GM10266 (cell line): ENCODE data around the gene SLIT1.

Source experiments
- DNase-seq: peaks from one replicate; pipeline ENCODE4 v3.0.0; 2012; ENCODE audit errors: extremely low spot score
- CTCF ChIP-seq: IDR thresholded peaks from 2 replicates; pipeline ENCODE4 v1.5.1; 2012; ENCODE audit warnings: mild to moderate bottlenecking, low read depth; ENCODE audit not compliant: control insufficient read depth, insufficient read depth; ENCODE audit errors: missing control alignments

SLIT1 gene

GRCh38 chr10:97142834-97143233 lies 42.9 kb downstream of the SLIT1 start:
- no peak for TF ChIP-seq CTCF
- no peak for DNase-seq

- no peak for TF ChIP-seq CTCF
- DNase-seq = no peak
Observed at GRCh38 chr10:97140902-97141745, 44.6 kb downstream of the SLIT1 start.

GRCh38 chr10:97140049-97140846 lies 45.5 kb downstream of the SLIT1 start:
- TF ChIP-seq CTCF = no peak
- no peak for DNase-seq

GRCh38 chr10:97139651-97140048 lies 46.1 kb downstream of the SLIT1 start:
- no peak for DNase-seq
- no peak for TF ChIP-seq CTCF

DNA sequence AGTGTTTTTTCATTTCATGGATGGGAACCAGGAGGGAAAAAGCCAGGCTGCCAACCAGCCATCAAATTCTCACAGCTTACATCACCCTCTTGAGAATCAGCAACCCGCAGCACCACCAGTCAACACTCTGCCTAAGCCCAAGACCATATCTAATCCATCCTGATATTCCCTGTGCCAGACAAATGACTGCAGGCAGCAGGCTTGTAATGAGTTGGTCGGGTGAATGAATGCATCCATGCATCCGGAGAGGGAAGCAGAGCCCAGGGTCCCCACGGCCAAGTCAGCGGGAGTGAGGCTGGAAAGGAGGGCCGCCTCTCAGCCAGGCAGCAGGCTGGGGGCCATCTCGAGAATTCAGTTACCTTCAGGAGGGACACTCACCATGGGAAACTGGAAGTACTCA lies 46.9 kb downstream of the SLIT1 start:
- TF ChIP-seq CTCF = no peak
- DNase-seq = no peak

DNA sequence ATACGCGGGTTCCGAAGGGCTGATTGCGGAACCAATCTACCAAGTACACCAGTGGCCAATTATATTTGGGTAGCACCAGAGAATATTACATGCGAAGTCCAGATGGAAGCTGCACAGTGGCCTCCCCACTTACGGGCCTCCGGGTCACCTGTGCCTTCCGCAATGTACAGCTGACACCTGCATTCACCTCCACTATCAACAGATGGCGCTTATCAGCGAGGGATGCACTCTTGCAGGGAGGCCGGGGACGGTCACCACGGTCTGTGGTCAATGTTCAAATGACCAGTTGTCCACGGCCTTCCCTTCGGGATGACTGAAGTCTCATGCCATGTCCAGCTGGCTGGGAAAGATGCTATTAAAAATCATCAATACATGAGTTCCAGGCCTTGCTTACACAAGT lies 47.6 kb downstream of the SLIT1 start:
- no peak for DNase-seq
- peak; percentile 25 for TF ChIP-seq CTCF

DNA sequence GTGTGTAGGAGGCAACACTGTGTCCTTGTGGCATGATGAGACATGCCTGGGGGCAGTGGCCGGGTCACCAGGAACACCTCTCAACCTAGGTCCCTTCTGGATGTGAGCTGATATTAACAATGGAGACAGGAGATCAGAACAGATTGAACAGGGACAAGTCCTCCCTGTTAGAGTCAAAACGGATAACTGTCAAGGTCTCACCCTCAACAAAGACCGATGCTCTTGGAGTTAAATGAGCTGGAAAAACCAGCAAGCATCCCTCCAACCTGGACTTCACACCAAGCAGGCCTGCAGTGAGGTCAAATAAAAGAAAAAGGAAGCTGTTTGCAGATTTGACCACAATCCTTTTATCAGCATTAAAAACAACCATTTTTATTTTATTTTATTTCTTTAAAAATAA lies 49.0 kb downstream of the SLIT1 start:
- TF ChIP-seq CTCF = no peak
- DNase-seq = no peak
